ENCODE results near the gene TP73.

The TP73 gene

DNA sequence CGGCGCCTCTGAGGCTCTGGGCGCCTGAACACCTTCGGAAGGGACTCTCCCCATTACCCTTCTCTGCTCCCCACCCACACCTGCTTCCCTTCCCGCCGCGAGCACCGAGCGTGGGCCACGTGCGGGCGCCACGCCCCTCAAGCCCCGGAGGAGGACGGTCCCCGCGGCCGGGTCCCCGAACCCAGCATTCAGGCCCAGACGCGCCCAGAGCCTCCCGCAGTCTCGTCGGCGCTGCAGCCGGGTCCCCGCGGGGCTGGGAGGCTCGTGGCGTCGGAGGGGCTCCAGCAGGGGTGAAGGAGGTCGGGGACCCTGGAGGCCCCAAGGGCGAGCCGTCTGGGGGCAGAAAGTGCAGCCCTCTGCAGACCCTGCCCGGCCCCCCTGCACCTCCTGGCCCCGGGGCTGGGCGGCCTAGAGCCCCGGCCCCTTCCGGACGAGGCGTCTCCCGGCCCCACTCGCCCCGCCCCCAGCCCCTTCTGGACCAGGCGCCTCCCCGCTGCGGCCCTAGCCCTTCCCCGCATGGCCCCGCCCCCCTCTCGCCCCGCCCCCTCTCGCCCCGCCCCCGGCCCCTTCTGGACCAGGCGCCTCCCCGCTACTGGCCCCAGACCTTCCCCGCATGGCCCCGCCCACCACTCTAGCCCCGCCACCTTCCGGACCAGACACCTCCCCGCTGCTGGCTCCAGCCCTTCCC lies 119.9 kb downstream of the TP73 start:
- DNase-seq, result peak; percentile 84

DNA sequence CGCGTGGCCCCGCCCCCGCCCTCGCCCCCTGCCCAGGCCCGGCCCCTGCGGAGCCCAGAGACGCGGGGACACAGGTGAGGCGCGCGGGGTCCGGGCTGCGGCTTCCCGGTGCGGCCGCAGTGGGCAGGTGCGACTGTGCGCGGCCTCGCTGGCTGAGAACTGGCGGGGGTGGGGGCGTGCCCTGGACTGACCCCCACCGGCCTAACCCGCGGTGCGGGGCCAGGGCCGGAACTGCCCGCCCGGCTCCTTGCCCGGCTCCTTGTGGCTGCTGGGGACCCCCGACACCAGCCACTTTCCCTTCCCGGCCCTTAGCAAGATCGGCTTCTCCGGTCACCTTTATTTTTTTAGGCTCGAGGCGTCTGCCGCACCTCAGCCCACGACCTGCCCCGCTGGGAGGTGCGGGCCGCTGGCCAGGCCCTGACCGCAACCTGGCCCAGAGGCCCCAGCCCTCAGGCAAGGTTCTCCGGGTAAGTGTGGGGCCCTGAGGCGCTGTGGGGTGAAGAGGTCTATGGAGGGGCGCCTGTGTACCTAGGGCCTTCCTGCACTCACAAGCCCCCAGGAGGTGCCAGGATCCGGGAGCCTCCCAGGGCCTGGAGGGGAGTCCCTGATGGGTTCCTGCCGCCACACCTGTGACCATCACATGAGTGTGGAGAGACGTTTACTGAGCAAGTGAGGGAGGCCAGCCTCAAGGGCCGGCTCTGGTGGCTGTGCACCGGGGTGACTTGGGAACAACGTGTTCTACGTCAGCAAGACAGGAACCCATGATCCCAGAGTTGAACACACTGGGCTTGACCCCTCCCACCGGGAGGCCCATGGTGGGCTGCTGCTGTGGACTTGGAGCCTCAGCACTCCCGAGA lies 120.6 kb downstream of the TP73 start, which contains the start of gene SMIM1:
SMIM1 (plus strand) TSS at position 35 of the 857 bp plus-strand sequence. CDS start 2,625 bp downstream, outside the sequence.
- DNase-seq, result no peak

DNA sequence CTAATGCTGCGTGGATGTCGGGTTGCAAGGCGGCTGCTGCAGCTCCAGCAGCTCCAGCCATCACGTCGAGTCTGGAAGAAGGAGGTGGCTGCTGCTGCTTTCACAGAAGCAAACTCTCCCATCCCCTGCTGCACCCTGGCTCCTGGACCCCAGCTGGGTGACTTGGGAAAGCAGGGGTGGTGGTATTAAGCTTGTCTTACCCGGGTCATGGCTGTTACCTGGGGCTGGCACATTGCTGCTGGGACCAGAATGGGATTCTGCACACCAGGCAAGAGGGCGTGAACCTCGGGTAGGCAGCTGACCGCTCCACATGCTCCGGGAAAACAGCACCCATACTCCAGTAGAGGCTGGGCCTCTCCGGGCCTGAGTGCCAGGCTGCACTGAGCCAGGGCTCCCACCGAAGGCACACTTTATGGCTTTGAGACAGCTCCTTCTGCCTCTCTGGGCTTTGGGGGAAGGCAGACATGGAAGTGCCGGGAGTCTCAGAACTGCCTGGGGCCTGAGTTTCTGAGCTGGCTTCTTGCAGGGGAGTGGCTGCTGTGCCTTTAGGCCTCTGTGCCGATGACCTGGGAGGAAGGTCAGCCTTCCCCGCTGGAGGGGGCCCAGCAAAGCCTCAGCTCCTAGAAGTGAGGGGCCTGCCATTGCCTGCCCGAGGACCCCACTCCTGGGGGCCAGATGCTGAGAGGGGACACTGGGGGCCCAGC lies 121.4 kb downstream of the TP73 start:
- no peak for DNase-seq

DNA sequence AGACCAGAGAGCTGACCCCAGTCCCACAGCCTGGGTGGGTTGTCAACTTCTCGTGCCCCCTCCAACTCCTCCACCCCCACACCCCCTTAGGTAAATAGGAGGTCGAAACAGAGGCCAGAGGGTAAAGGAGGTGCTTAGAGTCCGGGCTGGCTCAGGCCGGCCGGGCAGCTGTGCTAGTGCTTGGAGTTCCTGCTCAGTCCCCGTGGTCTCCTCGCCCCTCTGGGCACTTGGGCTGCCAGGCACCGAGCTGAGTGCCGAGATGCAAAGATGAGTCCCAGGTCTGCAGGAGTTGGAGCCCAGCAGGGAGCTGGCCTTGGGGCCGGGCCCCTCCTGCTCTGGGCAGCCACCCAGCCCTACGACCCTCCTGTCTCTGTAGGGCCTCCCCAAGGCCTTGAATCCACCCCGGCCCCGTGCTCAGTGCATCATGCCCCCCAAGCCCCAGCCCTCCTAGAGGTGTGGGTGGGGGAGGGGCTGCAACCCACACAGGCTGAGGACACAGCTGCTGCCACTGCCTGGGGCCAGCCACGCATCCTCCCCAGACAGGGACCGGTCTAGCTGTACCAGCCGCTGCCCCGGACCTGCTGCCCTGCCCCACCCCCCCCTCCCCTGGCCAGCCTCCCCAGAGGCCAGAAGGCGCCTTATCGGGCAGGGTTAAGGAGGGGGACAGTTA lies 122.1 kb downstream of the TP73 start:
- no peak for DNase-seq

DNA sequence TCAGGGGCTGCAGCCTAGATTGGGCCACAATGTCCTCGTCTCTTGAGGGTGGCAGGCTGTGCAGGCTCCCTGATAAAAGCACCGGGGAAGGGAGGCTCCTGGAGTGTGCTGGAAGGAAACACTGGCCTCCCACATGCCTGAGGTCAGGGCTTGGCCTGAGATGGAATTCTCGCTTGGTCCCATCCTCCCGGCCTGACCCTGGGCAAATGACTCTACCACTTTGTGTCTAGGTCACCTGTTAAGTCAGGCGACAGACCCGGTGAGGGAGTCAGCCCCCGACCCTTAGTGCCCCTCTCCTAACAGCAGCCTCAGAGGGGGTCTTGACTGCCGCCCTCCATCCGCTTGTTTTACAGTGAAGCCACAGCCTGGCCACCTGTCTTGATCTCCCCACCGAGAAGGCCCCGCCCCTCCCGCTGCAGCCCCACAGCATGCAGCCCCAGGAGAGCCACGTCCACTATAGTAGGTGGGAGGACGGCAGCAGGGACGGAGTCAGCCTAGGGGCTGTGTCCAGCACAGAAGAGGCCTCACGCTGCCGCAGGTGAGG lies 122.7 kb downstream of the TP73 start:
- no peak for DNase-seq

DNA sequence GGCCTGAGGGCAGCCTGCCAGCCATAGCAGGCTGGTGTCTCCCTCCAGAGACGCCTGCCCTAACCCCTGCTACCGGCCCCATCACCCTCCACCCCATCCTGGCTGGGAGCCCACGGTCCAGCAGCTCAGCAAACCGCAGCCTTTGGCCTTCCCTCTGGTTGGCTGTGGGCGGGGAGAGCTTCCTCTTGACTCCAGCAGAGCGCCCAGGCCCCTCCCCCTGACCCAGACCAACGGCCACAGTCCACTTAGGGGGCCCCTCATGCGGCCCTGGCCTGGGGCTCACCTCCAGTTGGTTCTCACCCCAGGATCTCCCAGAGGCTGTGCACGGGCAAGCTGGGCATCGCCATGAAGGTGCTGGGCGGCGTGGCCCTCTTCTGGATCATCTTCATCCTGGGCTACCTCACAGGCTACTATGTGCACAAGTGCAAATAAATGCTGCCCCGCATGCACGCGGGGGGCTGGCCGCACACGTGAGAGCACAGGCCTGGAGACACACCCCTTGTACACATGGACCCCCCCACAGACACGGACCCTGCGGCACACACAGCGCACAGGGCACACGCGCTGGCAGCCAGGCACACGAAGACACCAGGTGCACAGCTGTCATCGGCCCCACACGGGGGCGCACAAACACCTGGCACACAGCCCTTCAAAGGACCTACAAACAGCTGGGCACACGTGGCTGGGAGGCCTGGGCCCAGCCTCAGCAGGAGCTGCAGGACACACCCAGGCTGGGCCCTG lies 123.3 kb downstream of the TP73 start:
- peak; percentile 42 for DNase-seq

DNA sequence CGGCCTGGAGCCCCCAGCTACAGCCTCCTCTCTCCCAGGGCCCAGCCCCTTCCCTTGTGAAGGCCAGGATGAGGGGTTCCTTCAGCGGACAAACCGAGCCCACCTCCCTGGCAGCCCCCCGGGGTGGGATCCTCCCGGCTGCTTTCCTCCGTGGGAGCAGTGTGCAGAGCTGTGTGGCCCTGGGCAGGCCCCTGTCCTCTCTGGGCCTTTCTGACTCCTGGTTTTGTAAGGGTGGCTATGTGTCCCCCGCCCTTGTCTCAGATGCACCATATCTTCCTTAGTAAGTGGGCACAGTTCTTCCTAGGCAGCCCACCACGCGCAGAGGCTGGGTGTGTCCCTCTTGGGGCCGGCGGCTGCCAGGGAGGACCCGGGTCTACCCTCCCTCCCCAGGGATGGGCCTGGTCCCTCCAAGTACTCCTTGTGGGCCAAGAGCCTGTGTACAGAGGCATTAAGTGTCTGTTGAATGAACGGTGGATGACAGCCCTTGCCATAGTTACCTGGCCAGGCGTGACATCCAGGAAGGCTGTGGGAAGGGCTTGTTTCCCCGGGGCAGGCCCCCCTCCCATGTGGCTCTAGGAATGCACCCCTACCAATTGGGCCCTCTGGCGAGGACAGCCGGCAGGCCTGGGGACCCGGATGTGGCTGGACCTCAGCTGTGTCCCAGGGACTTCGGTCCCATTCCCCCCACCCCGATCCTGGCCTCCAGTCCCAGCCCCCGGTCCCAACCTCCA lies 124.1 kb downstream of the TP73 start:
- no peak for DNase-seq

DNA sequence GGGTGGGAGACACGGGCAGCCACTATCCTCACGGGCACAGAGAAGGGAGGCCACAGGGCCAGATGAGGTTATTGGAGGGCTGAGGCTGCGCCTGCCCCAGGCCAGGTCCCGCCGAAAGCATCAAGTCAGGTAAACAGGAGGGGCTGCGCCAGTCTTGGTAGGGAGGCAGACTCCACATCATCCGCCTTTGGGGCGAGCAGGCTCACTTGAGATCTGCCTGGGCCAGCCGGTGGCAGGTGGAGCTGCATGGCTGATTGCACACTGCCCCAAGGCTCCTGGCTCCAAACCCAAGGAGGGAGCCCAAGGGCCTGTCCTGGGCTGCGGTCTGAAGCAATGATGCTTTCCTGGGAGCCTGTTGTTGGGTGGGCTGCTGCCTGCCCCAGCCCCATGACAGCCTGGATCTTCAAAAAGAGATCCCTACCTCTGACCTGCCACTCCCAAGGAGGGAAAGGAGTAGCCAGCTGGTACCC lies 124.8 kb downstream of the TP73 start:
- DNase-seq, result no peak

DNA sequence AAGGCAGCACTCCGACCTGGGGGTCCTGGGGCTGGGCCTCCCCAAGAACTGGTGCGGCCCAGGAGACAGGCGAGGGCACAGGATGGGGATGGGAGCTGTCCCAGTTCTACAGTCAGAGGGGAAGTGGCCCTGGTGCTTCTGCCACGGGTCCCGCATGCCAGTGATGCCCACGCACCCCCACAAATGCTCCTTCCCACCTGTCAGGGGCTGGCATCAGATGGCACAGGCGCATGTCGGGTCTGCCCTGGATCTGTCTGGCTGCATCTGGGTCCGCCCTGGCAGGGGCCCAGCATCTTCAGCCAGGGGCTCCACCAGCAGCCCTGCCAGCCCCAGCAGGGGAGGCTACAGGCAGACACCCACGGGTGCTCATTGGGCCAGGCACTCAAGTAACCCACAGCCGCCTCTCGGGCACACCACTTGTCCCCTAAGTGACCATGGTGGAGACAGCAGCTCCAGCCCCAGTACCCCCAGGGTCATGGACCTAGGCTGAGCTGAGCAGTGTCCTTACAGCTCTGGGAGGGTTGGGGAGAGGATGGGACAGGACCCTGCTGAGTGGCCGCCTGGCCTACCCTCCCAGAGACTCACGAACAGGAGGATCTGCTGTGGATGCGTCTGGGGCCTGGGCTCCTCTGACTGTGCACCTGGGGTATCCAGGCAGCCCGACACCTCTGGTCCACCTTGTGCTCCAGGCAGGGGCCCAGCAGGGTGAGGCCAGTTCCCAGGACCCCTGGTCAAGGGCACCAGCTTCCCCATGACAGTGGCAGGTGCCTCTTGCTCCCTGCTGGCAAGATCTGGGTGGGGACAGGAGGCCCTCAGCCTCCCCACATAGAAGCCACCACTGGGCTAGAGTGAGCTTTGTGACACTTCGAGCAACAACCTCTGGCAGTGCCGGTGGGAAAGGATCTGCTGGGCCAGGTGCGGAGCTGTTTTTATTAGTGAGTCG lies 125.6 kb downstream of the TP73 start:
- DNase-seq, result no peak

DNA sequence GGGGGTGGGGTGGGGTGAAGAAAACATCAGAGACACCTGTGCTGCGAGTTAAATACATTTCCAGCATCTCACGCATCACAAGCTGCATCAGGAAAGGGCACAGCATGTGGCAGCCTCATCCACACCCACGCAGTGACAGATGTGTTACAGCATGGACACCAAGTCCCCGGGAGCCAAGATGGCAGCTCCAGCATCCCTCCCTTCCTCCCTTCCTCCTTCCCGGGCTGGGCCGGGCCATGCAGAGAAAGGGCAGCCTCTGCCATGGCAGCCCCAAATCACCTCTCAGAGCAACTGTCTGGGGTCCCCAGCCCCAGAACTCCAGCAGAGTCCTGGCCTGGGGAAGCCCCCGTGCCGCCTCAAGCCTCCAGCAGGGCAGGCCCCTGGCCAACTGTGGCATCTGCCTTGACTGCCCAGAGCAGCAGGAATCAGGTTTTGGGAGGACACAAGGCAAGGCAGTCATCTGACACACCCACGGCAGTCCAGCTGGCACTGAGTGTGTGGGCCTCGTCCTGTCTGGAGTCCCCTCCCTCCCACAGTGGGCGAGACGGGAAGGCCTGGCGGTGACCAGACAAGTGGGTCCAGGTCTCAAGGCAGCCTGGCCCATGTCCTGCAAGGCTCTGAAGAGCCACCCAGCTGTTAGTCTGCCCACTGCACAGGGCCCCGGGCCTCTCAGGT lies 126.4 kb downstream of the TP73 start:
- DNase-seq, result no peak

DNA sequence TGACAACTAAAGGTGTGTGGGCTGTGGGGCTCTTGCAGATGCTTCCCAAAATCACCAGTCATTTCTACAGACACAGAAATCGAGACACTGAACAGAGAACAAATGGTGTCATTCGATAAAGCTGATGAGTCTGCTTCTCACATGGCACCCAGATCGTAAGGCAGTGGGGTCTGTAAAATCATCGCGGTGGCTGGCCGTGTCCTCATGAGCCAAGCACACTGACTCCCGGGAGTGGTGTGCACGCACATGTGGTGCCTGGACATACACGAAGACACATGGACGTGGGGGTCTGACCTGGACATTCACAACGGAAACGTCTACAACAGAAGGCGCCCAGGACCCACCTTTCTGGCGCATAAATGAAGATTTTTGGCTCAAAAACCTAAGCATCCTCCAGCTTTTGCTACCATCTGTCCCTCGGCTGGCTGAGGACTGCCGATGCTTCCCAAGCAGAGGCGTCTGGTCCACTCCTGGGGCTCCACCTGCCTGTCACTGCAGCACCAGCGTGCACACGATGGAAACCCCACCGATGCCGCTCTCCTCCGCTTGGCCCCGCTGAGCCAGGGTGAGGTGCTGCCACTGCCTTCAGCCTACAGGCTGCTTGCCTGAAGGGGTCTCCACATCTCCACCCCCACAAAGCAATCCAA lies 127.1 kb downstream of the TP73 start:
- no peak for DNase-seq

DNA sequence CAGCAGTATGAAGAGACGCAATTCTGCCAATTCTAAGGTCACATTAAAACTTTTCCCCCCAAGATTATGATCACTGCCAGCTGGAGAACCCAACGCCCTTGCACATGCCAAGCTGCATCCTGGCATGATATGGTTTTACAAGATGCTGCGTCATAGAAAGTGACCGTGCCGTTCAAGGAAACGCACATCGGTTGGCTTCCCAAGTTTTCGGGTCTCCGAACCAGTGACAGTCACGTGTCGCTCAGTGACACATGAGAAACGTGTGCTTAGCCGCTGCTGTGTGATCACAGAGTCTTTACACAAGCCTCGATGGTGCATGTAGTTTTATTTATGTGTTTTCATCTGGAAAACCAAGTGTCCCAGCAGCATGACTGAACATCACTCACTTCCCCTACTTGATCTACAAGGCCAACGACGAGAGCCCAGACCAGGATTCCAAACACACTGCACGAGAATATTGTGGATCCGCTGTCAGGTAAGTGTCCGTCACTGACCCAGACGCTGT lies 127.6 kb downstream of the TP73 start:
- DNase-seq, result no peak

DNA sequence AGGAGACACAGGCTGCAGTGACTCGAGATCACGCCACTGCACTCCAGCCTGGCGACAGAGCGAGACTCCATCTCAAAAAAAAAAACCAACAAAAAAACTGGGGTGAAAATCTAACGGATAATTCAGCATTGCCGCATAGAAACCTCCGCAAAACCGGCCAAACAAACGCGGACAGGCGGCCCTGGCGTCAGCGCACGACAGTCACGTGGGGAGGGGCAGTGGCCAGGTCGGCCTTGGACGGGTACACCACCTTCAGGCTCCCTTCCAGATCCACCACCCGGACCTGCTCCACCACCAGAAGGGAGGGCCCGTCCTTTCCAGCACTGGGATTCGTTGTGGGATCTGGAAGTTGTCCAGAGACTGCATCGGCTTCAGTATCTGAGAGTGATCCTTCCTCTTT lies 128.6 kb downstream of the TP73 start:
- no peak for DNase-seq

DNA sequence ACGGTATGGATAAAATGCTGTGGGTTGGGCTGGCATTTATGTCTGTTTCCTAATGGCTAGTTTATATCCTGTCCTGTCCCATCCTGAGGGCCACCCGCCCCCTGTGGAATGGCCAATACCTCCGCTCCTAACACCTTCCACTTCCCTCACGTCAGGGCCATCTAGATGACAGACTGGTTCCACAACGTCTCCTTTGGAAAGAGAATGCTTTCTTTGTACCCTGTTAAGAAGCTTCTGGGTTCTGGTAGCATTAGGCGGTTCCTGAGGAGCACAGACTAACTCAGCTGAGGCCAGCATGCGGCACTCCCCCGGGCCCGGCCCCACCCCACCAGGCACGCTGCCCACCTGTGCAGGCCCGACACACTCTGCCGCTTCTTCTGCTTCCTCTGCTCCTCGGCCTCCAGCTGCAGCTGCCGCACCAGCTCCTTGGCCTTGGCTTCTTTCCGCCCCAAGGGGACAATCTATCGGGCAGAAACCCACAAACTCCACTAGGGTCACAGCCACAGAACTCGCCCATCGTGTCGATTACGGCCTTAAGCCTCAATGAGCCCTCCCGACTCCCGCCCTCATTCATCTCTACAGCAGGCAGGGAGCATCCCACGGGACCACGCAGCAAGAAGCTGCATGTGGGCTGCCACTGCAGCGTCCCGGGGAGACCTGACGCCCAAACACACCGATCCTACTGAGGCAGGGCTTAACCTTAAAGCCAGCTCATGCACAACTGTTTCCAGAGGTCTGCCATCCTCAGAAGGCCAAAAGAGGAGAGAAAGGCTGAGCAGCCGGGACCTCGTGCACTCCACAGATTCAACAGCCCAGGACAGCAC lies 131.5 kb downstream of the TP73 start:
- no peak for DNase-seq

DNA sequence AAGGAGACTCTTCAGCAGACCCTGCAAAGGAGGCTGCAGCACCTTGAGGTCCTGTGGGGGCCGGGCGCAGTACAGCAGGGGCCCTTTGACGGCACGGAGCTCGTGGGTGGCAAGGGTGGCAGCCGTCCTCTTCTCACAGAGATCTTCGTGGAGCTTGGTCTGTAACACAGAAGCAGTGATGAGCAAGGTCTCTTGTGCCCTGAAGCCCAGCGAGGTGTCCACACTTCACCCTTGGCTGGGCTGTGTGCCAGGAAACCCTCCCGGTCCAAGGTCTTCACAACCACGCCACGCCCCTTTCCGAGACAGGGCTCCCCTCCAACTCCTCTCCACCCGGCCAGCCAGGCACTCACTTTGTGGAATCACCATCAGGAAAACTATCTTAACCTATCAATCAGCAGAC lies 132.7 kb downstream of the TP73 start:
- no peak for DNase-seq

DNA sequence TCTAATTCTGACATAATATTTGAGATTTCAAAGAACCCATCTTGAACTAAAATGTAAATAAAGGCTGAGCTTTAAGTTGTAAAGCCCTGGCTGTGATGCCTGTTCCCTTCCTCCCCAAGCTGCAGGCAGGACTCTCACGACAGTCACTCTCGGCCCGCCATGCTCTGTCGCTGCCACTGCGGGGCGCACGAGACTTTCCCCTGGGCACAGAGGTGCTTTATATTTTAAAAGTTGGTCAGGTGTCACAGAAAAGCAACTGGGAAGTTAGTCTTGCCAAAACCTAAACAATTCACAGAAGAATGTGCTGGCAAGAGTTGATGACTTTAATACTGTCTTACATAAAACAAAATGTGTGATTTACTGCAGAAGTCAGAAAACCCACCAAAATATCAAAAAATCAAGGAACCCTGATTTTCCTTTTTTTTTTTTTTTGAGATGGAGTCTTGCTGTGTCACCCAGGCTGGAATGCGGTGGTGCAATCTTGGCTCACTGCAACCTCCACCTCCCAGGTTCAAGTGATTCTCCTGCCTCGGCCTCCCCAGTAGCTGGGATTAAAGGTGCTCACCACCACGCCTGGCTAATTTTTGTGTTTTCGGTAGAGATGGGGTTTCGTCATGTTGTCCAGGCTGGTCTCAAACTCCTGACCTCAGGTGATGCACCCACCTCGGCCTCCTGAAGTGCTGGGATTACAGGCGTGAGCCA lies 133.3 kb downstream of the TP73 start:
- DNase-seq, result no peak
